Thyroid gland (tissue), 4 donors: ENCODE data around the gene ATXN7L1. TPM values are rescaled to one million over a fixed set of nuclear protein-coding genes. Genes with fewer than 3 reads are reported as not detected.

ENCODE experiments used
- DNase-seq, 2 donors: peaks; one replicate each; pipeline ENCODE4 v3.0.0-alpha.2; 2019
- H3K27ac ChIP-seq, 3 donors: fragments of 200-600 bp; sonication (generic); 1 replicate in 2 of 3; 2 replicates in 1 of 3; pipeline ENCODE4 v1.5.1; 2016 to 2019; ENCODE audit warnings: mild to moderate bottlenecking in 1 of 3, moderate library complexity in 1 of 3
- H3K27me3 ChIP-seq: fragments of 200-600 bp; sonication (generic); one replicate; pipeline ENCODE4 v1.5.1; 2019
- H3K36me3 ChIP-seq, 2 donors: fragments of 200-600 bp; sonication (generic); one replicate each; pipeline ENCODE4 v1.5.1; 2016 to 2019
- H3K4me1 ChIP-seq, 2 donors: fragments of 200-600 bp; sonication (generic); one replicate each; pipeline ENCODE4 v1.5.1; 2017 to 2019
- H3K4me3 ChIP-seq, 3 donors: fragments of 200-600 bp; sonication (generic); replicated peaks in 1 of 3; 1 replicate in 2 of 3; 2 replicates in 1 of 3; pipeline ENCODE4 v1.5.1; 2016; ENCODE audit warnings: mild to moderate bottlenecking in 1 of 3
- H3K9me3 ChIP-seq: fragments of 200-600 bp; sonication (generic); one replicate; pipeline ENCODE4 v1.5.1; 2017
- CTCF ChIP-seq, 6 experiments: fragments of 200-600 bp in 3 of 6; fragments of 450-650 bp in 3 of 6; sonication (generic) in 3 of 6; IDR thresholded peaks; one replicate each; pipeline ENCODE4 v1.5.1; 2016 to 2019; ENCODE audit warnings: antibody characterized with exemption in 6 of 6, mild to moderate bottlenecking in 2 of 6, inconsistent platforms in 1 of 6, moderate library complexity in 1 of 6
- POLR2A ChIP-seq, 2 donors: fragments of 450-650 bp; IDR thresholded peaks; one replicate each; pipeline ENCODE4 v1.6.1; 2017; ENCODE audit warnings: antibody characterized with exemption in 2 of 2, mild to moderate bottlenecking in 2 of 2, moderate library complexity in 1 of 2
- WGBS, 2 donors: methylation state at CpG; one replicate each; pipeline ENCODE4 v1.1.5; 2017; 5-methylcytosine and 5-hydroxymethylcytosine counted together
- intact Hi-C: fragments of 100-400 bp; cut with DNase I; formaldehyde crosslinking; loops from one replicate; pipeline ENCODE4 v1.15.1; 2023
- total RNA-seq, 4 donors: library from RNA; depleted of rRNA; stranded (reverse); fragments of >200 nt; gene quantifications; one replicate each; pipeline ENCODE4 v1.2.3, GENCODE V29; 2016

Gene ATXN7L1
- total RNA-seq, 4 donors from 2014 or later: 21.8 to 24.4 (median 22.8) TPM

- Histone ChIP-seq H3K4me3 (no peak overlapping the region), H3K27ac (no peak overlapping the region), H3K36me3 (no peaks in the 10 kb centered on the region), H3K27me3 (no peaks in the 10 kb centered on the region), H3K4me1 (no peaks in the 10 kb centered on the region), H3K9me3 (no peaks in the 10 kb centered on the region)
- no peak for DNase-seq
- WGBS, 2 donors: 96 to 98% methylated on average over 6 of the region's 6 CpGs
- intact Hi-C loops: no loop called here
- TF ChIP-seq POLR2A (IDR thresholded peaks at IDR 0.05): no peak
- no peak for TF ChIP-seq CTCF (IDR thresholded peaks at IDR 0.05)
Observed at GRCh38 chr7:105902325-105902911, 26.0 kb upstream of the ATXN7L1 start.

GRCh38 chr7:105897999-105898398, 21.6 kb upstream of the ATXN7L1 start:
- H3K27me3 ChIP-seq: no peaks in the 10 kb centered on the region
- no peak for TF ChIP-seq CTCF (IDR thresholded peaks at IDR 0.05)
- no peak for TF ChIP-seq POLR2A (IDR thresholded peaks at IDR 0.05)
- H3K9me3 ChIP-seq: no peaks in the 10 kb centered on the region
- H3K27ac ChIP-seq: no peak overlapping the region
- no peaks in the 10 kb centered on the region for H3K36me3 ChIP-seq
- intact Hi-C loops: no loop called here
- H3K4me1 ChIP-seq: peaks cover 11% of the 10 kb centered on the region in 2 donors
- 91 to 94% methylated on average over 3 of the region's 3 CpGs for WGBS, 2 donors
- no peak overlapping the region for H3K4me3 ChIP-seq
- DNase-seq: no peak

GRCh38 chr7:105896407-105896911, 20.1 kb upstream of the ATXN7L1 start:
- no peak overlapping the region for H3K27ac ChIP-seq
- WGBS, 2 donors: 55 to 71% methylated on average over 1 of the region's 1 CpG
- H3K4me3 ChIP-seq: no peak overlapping the region
- no peaks in the 10 kb centered on the region for H3K27me3 ChIP-seq
- H3K9me3 ChIP-seq: no peaks in the 10 kb centered on the region
- intact Hi-C loops: no loop called here
- H3K4me1 ChIP-seq: peaks cover 11% of the 10 kb centered on the region in 2 donors
- DNase-seq: peak in 1 of 2 donors; percentile 9
- H3K36me3 ChIP-seq: no peaks in the 10 kb centered on the region
- TF ChIP-seq CTCF (IDR thresholded peaks at IDR 0.05) (no peak), POLR2A (IDR thresholded peaks at IDR 0.05) (no peak)

GRCh38 chr7:105894131-105894530, 17.7 kb upstream of the ATXN7L1 start:
- Histone ChIP-seq H3K36me3 (no peaks in the 10 kb centered on the region), H3K4me1 (peaks cover 11% of the 10 kb centered on the region in 2 donors), H3K4me3 (no peak overlapping the region), H3K9me3 (no peaks in the 10 kb centered on the region), H3K27ac (no peak overlapping the region), H3K27me3 (no peaks in the 10 kb centered on the region)
- intact Hi-C loops: no loop called here
- no peak for DNase-seq
- WGBS, 2 donors: 91 to 94% methylated on average over 3 of the region's 3 CpGs
- TF ChIP-seq CTCF (IDR thresholded peaks at IDR 0.05): no peak
- no peak for TF ChIP-seq POLR2A (IDR thresholded peaks at IDR 0.05)

GRCh38 chr7:105892387-105892786, 16.0 kb upstream of the ATXN7L1 start:
- TF ChIP-seq CTCF (IDR thresholded peaks at IDR 0.05) (no peak), POLR2A (IDR thresholded peaks at IDR 0.05) (no peak)
- no peak for DNase-seq
- H3K27me3 ChIP-seq: no peaks in the 10 kb centered on the region
- H3K9me3 ChIP-seq: no peaks in the 10 kb centered on the region
- H3K4me1 ChIP-seq: peaks cover 11 to 15% of the 10 kb centered on the region in 2 donors
- H3K27ac ChIP-seq: no peak overlapping the region
- WGBS, 2 donors: 95 to 96% methylated on average over 2 of the region's 2 CpGs
- intact Hi-C loops: no loop called here
- no peak overlapping the region for H3K4me3 ChIP-seq
- no peaks in the 10 kb centered on the region for H3K36me3 ChIP-seq
